GM23248 (cell line): ENCODE data around the gene LRRC8E.

Experiments used
- EZH2 ChIP-seq: fragments of 200-600 bp; sonication (generic); IDR thresholded peaks from 2 replicates; pipeline ENCODE4 v1.6.1; 2018; ENCODE audit warnings: antibody characterized with exemption, mild to moderate bottlenecking; ENCODE audit not compliant: insufficient read depth, poor library complexity, severe bottlenecking
- EZH2phosphoT487 ChIP-seq: fragments of 200-600 bp; sonication (generic); IDR thresholded peaks from 2 replicates; pipeline ENCODE4 v1.6.1; 2018; ENCODE audit warnings: antibody characterized with exemption, moderate library complexity, mild to moderate bottlenecking, low read depth; ENCODE audit not compliant: insufficient read depth

- TF ChIP-seq EZH2 (no peak), EZH2phosphoT487 (no peak)
Measured at GRCh38 chr19:7856679-7857663, 31.3 kb upstream of the LRRC8E start.
